ENCODE results near the gene SLC26A8. TPM values are rescaled to one million over a fixed set of nuclear protein-coding genes. Genes with fewer than 3 reads are reported as not detected.

SLC26A8 gene
- total and polyA plus RNA-seq, 2 of the 13 experiments (the other 11 are each of a cell fraction or from before 2014, with no cell fraction given): 0.46 TPM; not detected in 1

- TF ChIP-seq RNF219 (CRISPR knock-in tag; IDR thresholded peaks at IDR 0.05) (no peak), CTCF (CRISPR knock-in tag; IDR thresholded peaks at IDR 0.05) (peak; percentile 99), ZNF580 (CRISPR knock-in tag; IDR thresholded peaks at IDR 0.05; ENCODE audit: borderline replicate concordance, low read depth) (peak; percentile 96), DPF2 (CRISPR knock-in tag; IDR thresholded peaks at IDR 0.05; ENCODE audit: borderline replicate concordance, low read depth) (peak; percentile 16; the same call in 1 of the 2 replicates), NR2C2 (CRISPR knock-in tag; IDR thresholded peaks at IDR 0.05; ENCODE audit: borderline replicate concordance) (peak; percentile 48), ZNF460 (CRISPR knock-in tag; IDR thresholded peaks at IDR 0.05; ENCODE audit: borderline replicate concordance) (0 out of 2 replicates have a peak, but pooled peaks have one; percentile 48), FOXO1 (CRISPR knock-in tag; IDR thresholded peaks at IDR 0.05) (peak; percentile 65), KIAA2018 (CRISPR knock-in tag; IDR thresholded peaks at IDR 0.05; ENCODE audit: borderline replicate concordance) (no peak), ZNF274 (CRISPR knock-in tag; IDR thresholded peaks at IDR 0.05) (peak; percentile 27; the same call in 1 of the 2 replicates), ZGPAT (CRISPR knock-in tag; IDR thresholded peaks at IDR 0.05) (peak; percentile 90), NR1H2 (CRISPR knock-in tag; IDR thresholded peaks at IDR 0.05; ENCODE audit: borderline replicate concordance, low read depth) (peak; percentile 35; the same call in 1 of the 2 replicates), ZNF792 (CRISPR knock-in tag; IDR thresholded peaks at IDR 0.05) (peak; percentile 71), IRF1 (CRISPR knock-in tag; IDR thresholded peaks at IDR 0.05; ENCODE audit: low read depth) (peak; percentile 77; the same call in 1 of the 2 replicates)
These were observed 3.2 kb upstream of the SLC26A8 start, which contains the start of gene MAPK14 (continued) for GRCh38 chr6:36027501-36028087.
